Measurements from ENCODE around the gene PDZD7.

DNA sequence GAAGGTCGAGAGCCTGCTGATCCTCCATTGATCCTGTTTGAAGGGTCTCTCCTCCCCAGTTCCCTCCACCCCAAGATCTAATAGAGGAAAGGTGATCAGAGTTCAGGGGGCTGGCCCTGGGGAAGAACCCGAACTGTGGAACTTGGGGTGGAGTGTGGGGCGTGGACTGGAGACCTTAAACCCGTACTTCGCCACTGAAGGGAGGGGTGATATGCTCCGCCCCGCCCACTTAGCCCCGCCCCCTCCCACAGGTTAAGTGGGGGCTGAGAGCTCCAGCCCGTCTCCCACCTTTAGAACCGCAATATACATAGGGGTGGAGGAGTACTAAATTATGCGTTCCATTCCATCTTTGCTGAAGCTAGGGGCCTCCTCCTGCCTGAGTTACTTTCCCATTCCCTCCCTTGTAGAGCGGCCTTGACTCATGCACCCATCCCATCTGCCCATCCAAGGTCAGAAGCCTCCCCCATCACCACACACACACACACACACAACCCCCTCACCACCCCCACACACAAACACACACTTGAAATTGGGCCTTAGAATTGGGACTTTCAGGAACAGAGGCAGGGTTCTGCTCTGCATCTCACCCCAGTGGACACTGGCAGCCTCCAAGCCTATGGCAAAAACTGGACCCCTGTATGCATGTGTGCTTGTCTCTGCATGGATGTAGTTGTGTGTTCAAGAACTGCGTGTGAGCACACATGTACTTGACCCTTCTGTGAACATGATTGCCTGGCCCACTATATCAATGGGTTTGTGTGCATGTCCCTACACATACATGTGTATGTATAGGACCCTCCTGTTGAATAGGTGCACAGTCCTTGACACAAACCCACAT, 60.6 kb downstream of the PDZD7 start:
- TF ChIP-seq POLR2A (IDR thresholded peaks at IDR 0.05) = no peak
- TF ChIP-seq, protein P1, sequence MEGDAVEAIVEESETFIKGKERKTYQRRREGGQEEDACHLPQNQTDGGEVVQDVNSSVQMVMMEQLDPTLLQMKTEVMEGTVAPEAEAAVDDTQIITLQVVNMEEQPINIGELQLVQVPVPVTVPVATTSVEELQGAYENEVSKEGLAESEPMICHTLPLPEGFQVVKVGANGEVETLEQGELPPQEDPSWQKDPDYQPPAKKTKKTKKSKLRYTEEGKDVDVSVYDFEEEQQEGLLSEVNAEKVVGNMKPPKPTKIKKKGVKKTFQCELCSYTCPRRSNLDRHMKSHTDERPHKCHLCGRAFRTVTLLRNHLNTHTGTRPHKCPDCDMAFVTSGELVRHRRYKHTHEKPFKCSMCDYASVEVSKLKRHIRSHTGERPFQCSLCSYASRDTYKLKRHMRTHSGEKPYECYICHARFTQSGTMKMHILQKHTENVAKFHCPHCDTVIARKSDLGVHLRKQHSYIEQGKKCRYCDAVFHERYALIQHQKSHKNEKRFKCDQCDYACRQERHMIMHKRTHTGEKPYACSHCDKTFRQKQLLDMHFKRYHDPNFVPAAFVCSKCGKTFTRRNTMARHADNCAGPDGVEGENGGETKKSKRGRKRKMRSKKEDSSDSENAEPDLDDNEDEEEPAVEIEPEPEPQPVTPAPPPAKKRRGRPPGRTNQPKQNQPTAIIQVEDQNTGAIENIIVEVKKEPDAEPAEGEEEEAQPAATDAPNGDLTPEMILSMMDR (IDR thresholded peaks at IDR 0.05) = no peak
- no peak for TF ChIP-seq POLR2AphosphoS5 (IDR thresholded peaks at IDR 0.05)

Data from stomach (tissue), 4 donors.